ENCODE data around the gene PGAP6. TPM values are rescaled to one million over a fixed set of nuclear protein-coding genes. Genes with fewer than 3 reads are reported as not detected.
A peak's percentile ranks its signal among the peaks of the same experiment; 100 is the strongest.
"Not testable (repeated sequence)": the region's sequence is repeated elsewhere in the genome, so short reads cannot be mapped to it uniquely, and the experiment has no call there.

The PGAP6 gene
- total and polyA plus RNA-seq, 2 donors (not counting 1 experiment from before 2014, with no cell fraction given): 46.2 to 82.7 TPM

- Histone ChIP-seq H3K4me3 (replicated peaks in 1 of 4; ENCODE audit: control extremely low read depth in 1 of 4, insufficient read depth in 1 of 4, low read depth in 3 of 4, low read length in 4 of 4) (no peak overlapping the region), H3K4me2 (ENCODE audit: extremely low read depth, insufficient read depth, low read length) (no peak overlapping the region), H3K9ac (ENCODE audit: insufficient read depth, low read length) (no peak overlapping the region), H3K36me3 (ENCODE audit: control insufficient read depth, insufficient read depth, low read length) (peaks cover 18% of the 10 kb centered on the region), H3K27me3 (ENCODE audit: control insufficient read depth, insufficient read depth, low read length) (no peaks in the 10 kb centered on the region), H3K9me3 (ENCODE audit: control insufficient read depth, insufficient read depth, low read depth, low read length) (no peaks in the 10 kb centered on the region), H3K79me2 (ENCODE audit: control insufficient read depth, insufficient read depth, low read length) (no peaks in the 10 kb centered on the region), H4K20me1 (ENCODE audit: control insufficient read depth, extremely low read depth, insufficient read depth, low read length) (no peaks in the 10 kb centered on the region), H2AFZ (ENCODE audit: low read length) (no peak overlapping the region), H3K4me1 (ENCODE audit: control insufficient read depth, extremely low read depth, insufficient read depth, low read length) (no peaks in the 10 kb centered on the region), H3K27ac (ENCODE audit: insufficient read depth, low read length) (no peak overlapping the region)
- TF ChIP-seq EZH2 (IDR thresholded peaks at IDR 0.05; ENCODE audit: low read length, missing control alignments): no peak
- TF ChIP-seq CTCF (conservative IDR thresholded peaks at IDR 0.05 in 1 of 2, IDR thresholded peaks at IDR 0.05 in 1 of 2; ENCODE audit: low read depth in 1 of 2, low read length in 2 of 2): no peak
- no peak for DNase-seq (ENCODE audit: low read depth in 2 of 2)
Observed at GRCh38 chr16:363110-363765, 18.5 kb downstream of the PGAP6 start.

DNA sequence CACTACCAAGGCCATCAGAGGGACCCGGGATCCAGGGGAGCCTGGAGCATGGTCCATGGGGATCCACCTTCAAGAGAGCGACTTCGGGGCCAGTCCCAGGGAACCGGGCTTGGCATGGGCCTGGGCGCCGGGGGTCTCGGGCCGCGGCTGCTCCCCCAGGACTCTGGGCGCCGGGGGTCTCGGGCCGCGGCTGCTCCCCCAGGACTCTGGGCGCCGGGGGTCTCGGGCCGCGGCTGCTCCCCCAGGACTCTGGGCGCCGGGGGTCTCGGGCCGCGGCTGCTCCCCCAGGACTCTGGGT lies 19.1 kb downstream of the PGAP6 start:
- H2AFZ ChIP-seq (ENCODE audit: low read length); H3K9ac ChIP-seq (ENCODE audit: insufficient read depth, low read length); H3K4me1 ChIP-seq (ENCODE audit: control insufficient read depth, extremely low read depth, insufficient read depth, low read length); H3K79me2 ChIP-seq (ENCODE audit: control insufficient read depth, insufficient read depth, low read length); H3K4me3 ChIP-seq (replicated peaks in 1 of 4; ENCODE audit: control extremely low read depth in 1 of 4, insufficient read depth in 1 of 4, low read depth in 3 of 4, low read length in 4 of 4); H3K4me2 ChIP-seq (ENCODE audit: extremely low read depth, insufficient read depth, low read length); H3K9me3 ChIP-seq (ENCODE audit: control insufficient read depth, insufficient read depth, low read depth, low read length); DNase-seq (ENCODE audit: low read depth in 2 of 2); H3K27me3 ChIP-seq (ENCODE audit: control insufficient read depth, insufficient read depth, low read length); H3K27ac ChIP-seq (ENCODE audit: insufficient read depth, low read length); H4K20me1 ChIP-seq (ENCODE audit: control insufficient read depth, extremely low read depth, insufficient read depth, low read length): not testable (repeated sequence)
- H3K36me3 ChIP-seq (ENCODE audit: control insufficient read depth, insufficient read depth, low read length): peaks cover 12% of the 10 kb centered on the region

GRCh38 chr16:361872-362701 lies 19.7 kb downstream of the PGAP6 start:
- Histone ChIP-seq H3K4me3 (replicated peaks in 1 of 4; ENCODE audit: control extremely low read depth in 1 of 4, insufficient read depth in 1 of 4, low read depth in 3 of 4, low read length in 4 of 4) (no peak overlapping the region), H3K9ac (ENCODE audit: insufficient read depth, low read length) (no peak overlapping the region), H3K9me3 (ENCODE audit: control insufficient read depth, insufficient read depth, low read depth, low read length) (no peaks in the 10 kb centered on the region), H3K79me2 (ENCODE audit: control insufficient read depth, insufficient read depth, low read length) (no peaks in the 10 kb centered on the region), H4K20me1 (ENCODE audit: control insufficient read depth, extremely low read depth, insufficient read depth, low read length) (no peaks in the 10 kb centered on the region), H3K27me3 (ENCODE audit: control insufficient read depth, insufficient read depth, low read length) (no peaks in the 10 kb centered on the region), H3K27ac (ENCODE audit: insufficient read depth, low read length) (no peak overlapping the region), H3K4me2 (ENCODE audit: extremely low read depth, insufficient read depth, low read length) (no peak overlapping the region), H3K36me3 (ENCODE audit: control insufficient read depth, insufficient read depth, low read length) (peaks cover 6% of the 10 kb centered on the region), H3K4me1 (ENCODE audit: control insufficient read depth, extremely low read depth, insufficient read depth, low read length) (no peaks in the 10 kb centered on the region), H2AFZ (ENCODE audit: low read length) (no peak overlapping the region)
- TF ChIP-seq EZH2 (IDR thresholded peaks at IDR 0.05; ENCODE audit: low read length, missing control alignments): no peak
- peak; percentile 64 to 77 for TF ChIP-seq CTCF (conservative IDR thresholded peaks at IDR 0.05 in 1 of 2, IDR thresholded peaks at IDR 0.05 in 1 of 2; ENCODE audit: low read depth in 1 of 2, low read length in 2 of 2)
- DNase-seq (ENCODE audit: low read depth in 2 of 2): peak; percentile 63 to 69

Measured in fibroblast of lung (primary cell).